Measurements from ENCODE around the gene NUP210.

GRCh38 chr3:13348661-13349396 lies 71.3 kb downstream of the NUP210 start:
- TF ChIP-seq TAF1 (conservative IDR thresholded peaks at IDR 0.05): no peak
- no peak for TF ChIP-seq CTCF (IDR thresholded peaks at IDR 0.05; ENCODE audit: low read depth, low read length, missing input control)
- TF ChIP-seq REST (IDR thresholded peaks at IDR 0.05): no peak
- TF ChIP-seq RAD21 (IDR thresholded peaks at IDR 0.05): no peak

All from liver (tissue), 3 donors.